IPS-20b (cell line): ENCODE data around the gene CDKAL1.

Experiments
- H3K27ac ChIP-seq: one replicate; pipeline ENCODE4 v1.5.1; 2013; ENCODE audit warnings: low read length
- H3K27me3 ChIP-seq: 2 replicates; pipeline ENCODE4 v1.6.1; 2013; ENCODE audit warnings: mild to moderate bottlenecking, low read length, inconsistent platforms; ENCODE audit not compliant: insufficient read depth
- H3K36me3 ChIP-seq: 2 replicates; pipeline ENCODE4 v1.6.1; 2013; ENCODE audit warnings: low read depth, mild to moderate bottlenecking, inconsistent platforms, low read length, moderate library complexity; ENCODE audit not compliant: insufficient read depth
- H3K4me1 ChIP-seq: 2 replicates; pipeline ENCODE4 v1.6.1; 2013; ENCODE audit warnings: mild to moderate bottlenecking, control low read depth, inconsistent platforms, low read length, moderate library complexity; ENCODE audit not compliant: insufficient read depth
- H3K4me3 ChIP-seq: 2 replicates; pipeline ENCODE4 v1.5.1; 2013; ENCODE audit warnings: mild to moderate bottlenecking, low read length, inconsistent platforms
- H3K9ac ChIP-seq: 2 replicates; pipeline ENCODE4 v1.6.1; 2013; ENCODE audit warnings: low read depth, mild to moderate bottlenecking, inconsistent platforms, low read length, moderate library complexity
- H3K9me3 ChIP-seq: 2 replicates; pipeline ENCODE4 v1.6.1; 2013; ENCODE audit warnings: mild to moderate bottlenecking, low read depth, low read length, inconsistent platforms; ENCODE audit not compliant: insufficient read depth

CDKAL1 gene

GRCh38 chr6:20946022-20946421, 411.8 kb downstream of the CDKAL1 start:
- Histone ChIP-seq H3K27ac (no peak overlapping the region), H3K27me3 (no peaks in the 10 kb centered on the region), H3K9ac (no peak overlapping the region), H3K4me3 (no peak overlapping the region), H3K36me3 (no peaks in the 10 kb centered on the region), H3K4me1 (no peaks in the 10 kb centered on the region), H3K9me3 (peaks cover 7% of the 10 kb centered on the region)

GRCh38 chr6:20946890-20947289, 412.6 kb downstream of the CDKAL1 start:
- H3K9me3 ChIP-seq: peaks cover 7% of the 10 kb centered on the region
- H3K27me3 ChIP-seq: no peaks in the 10 kb centered on the region
- no peak overlapping the region for H3K27ac ChIP-seq
- no peak overlapping the region for H3K4me3 ChIP-seq
- no peak overlapping the region for H3K9ac ChIP-seq
- H3K36me3 ChIP-seq: no peaks in the 10 kb centered on the region
- H3K4me1 ChIP-seq: no peaks in the 10 kb centered on the region

- Histone ChIP-seq H3K4me3 (no peak overlapping the region), H3K9ac (no peak overlapping the region), H3K4me1 (peaks cover 8% of the 10 kb centered on the region), H3K9me3 (peaks cover 7% of the 10 kb centered on the region), H3K36me3 (no peaks in the 10 kb centered on the region), H3K27ac (no peak overlapping the region), H3K27me3 (no peaks in the 10 kb centered on the region)
Measured at GRCh38 chr6:20947977-20948376, 413.7 kb downstream of the CDKAL1 start.

- peaks cover 4% of the 10 kb centered on the region; the same call in 1 of the 2 replicates for H3K9me3 ChIP-seq
- peaks cover 13% of the 10 kb centered on the region for H3K4me1 ChIP-seq
- H3K36me3 ChIP-seq: no peaks in the 10 kb centered on the region
- no peak overlapping the region for H3K4me3 ChIP-seq
- no peak overlapping the region for H3K27ac ChIP-seq
- H3K9ac ChIP-seq: no peak overlapping the region
- H3K27me3 ChIP-seq: no peaks in the 10 kb centered on the region
Measured at GRCh38 chr6:20948556-20948955, 414.3 kb downstream of the CDKAL1 start.

- H3K27ac ChIP-seq: no peak overlapping the region
- peaks cover 18% of the 10 kb centered on the region for H3K4me1 ChIP-seq
- H3K4me3 ChIP-seq: no peak overlapping the region
- H3K36me3 ChIP-seq: no peaks in the 10 kb centered on the region
- H3K27me3 ChIP-seq: no peaks in the 10 kb centered on the region
- no peaks in the 10 kb centered on the region for H3K9me3 ChIP-seq
- H3K9ac ChIP-seq: no peak overlapping the region
Measured at GRCh38 chr6:20949138-20949537, 414.9 kb downstream of the CDKAL1 start.

- Histone ChIP-seq H3K27me3 (no peaks in the 10 kb centered on the region), H3K9me3 (no peaks in the 10 kb centered on the region), H3K36me3 (no peaks in the 10 kb centered on the region), H3K9ac (no peak overlapping the region), H3K4me1 (peaks cover 43% of the 10 kb centered on the region), H3K27ac (no peak overlapping the region), H3K4me3 (no peak overlapping the region; the same call in 1 of the 2 replicates)
Measured at GRCh38 chr6:20952699-20953474, 418.6 kb downstream of the CDKAL1 start.

- no peak overlapping the region for H3K27ac ChIP-seq
- H3K27me3 ChIP-seq: no peaks in the 10 kb centered on the region
- no peaks in the 10 kb centered on the region for H3K36me3 ChIP-seq
- no peaks in the 10 kb centered on the region for H3K9me3 ChIP-seq
- H3K4me3 ChIP-seq: no peak overlapping the region
- H3K9ac ChIP-seq: no peak overlapping the region
- peaks cover 43% of the 10 kb centered on the region for H3K4me1 ChIP-seq
Measured at GRCh38 chr6:20954315-20954714, 420.1 kb downstream of the CDKAL1 start.

- no peak overlapping the region for H3K9ac ChIP-seq
- no peaks in the 10 kb centered on the region for H3K36me3 ChIP-seq
- no peaks in the 10 kb centered on the region for H3K27me3 ChIP-seq
- no peaks in the 10 kb centered on the region for H3K9me3 ChIP-seq
- no peak overlapping the region for H3K4me3 ChIP-seq
- H3K4me1 ChIP-seq: peaks cover 47% of the 10 kb centered on the region
- H3K27ac ChIP-seq: no peak overlapping the region
Measured at GRCh38 chr6:20955131-20955530, 420.9 kb downstream of the CDKAL1 start.

GRCh38 chr6:20955751-20956150, 421.5 kb downstream of the CDKAL1 start:
- no peaks in the 10 kb centered on the region for H3K27me3 ChIP-seq
- H3K9ac ChIP-seq: no peak overlapping the region
- H3K27ac ChIP-seq: no peak overlapping the region
- H3K36me3 ChIP-seq: no peaks in the 10 kb centered on the region
- peaks cover 47% of the 10 kb centered on the region for H3K4me1 ChIP-seq
- no peaks in the 10 kb centered on the region for H3K9me3 ChIP-seq
- H3K4me3 ChIP-seq: no peak overlapping the region

- Histone ChIP-seq H3K4me1 (peaks cover 19% of the 10 kb centered on the region; the same call in 1 of the 2 replicates), H3K27me3 (no peaks in the 10 kb centered on the region), H3K9ac (no peak overlapping the region), H3K36me3 (no peaks in the 10 kb centered on the region), H3K9me3 (no peaks in the 10 kb centered on the region), H3K27ac (no peak overlapping the region), H3K4me3 (0 out of 2 replicates have a peak overlapping the region, but pooled peaks have one; percentile 2)
Measured at GRCh38 chr6:20960067-20960466, 425.8 kb downstream of the CDKAL1 start.

- Histone ChIP-seq H3K9ac (no peak overlapping the region), H3K36me3 (no peaks in the 10 kb centered on the region), H3K27me3 (no peaks in the 10 kb centered on the region), H3K4me1 (0 out of 2 replicates have a peak, but pooled peaks cover 2% of the 10 kb centered on the region), H3K9me3 (no peaks in the 10 kb centered on the region), H3K4me3 (no peak overlapping the region), H3K27ac (no peak overlapping the region)
Measured at GRCh38 chr6:20965276-20965675, 431.0 kb downstream of the CDKAL1 start.

- Histone ChIP-seq H3K9me3 (no peaks in the 10 kb centered on the region), H3K4me1 (0 out of 2 replicates have a peak, but pooled peaks cover 2% of the 10 kb centered on the region), H3K36me3 (no peaks in the 10 kb centered on the region), H3K4me3 (no peak overlapping the region), H3K27ac (no peak overlapping the region), H3K9ac (no peak overlapping the region), H3K27me3 (no peaks in the 10 kb centered on the region)
Measured at GRCh38 chr6:20965915-20966314, 431.7 kb downstream of the CDKAL1 start.
